GM12878 (cell line): ENCODE measurements around the gene AREG. TPM values are rescaled to one million over a fixed set of nuclear protein-coding genes. Genes with fewer than 3 reads are reported as not detected.

Experiments used
- ATAC-seq: fragments of 200-7000 bp; cut with Tn5 transposase; 3 replicates; pipeline ENCODE4 v1.9.1; 2020; ENCODE audit warnings: mild to moderate bottlenecking, moderate library complexity
- BruUV-seq: library from RNA; stranded (reverse); fragments of 400-500 nt; replicated peaks from 2 replicates; lab custom pipeline; 2021; lab: Mats Ljungman, UMichigan
- CTCF ChIA-PET: fragments of 300-600 bp; sonication (Branson Sonifier 250); formaldehyde crosslinking; extraction: SDS; loops from one replicate; lab custom pipeline; 2021; ENCODE audit warnings: inconsistent platforms; lab: Yijun Ruan, JAX
- POLR2A ChIA-PET: fragments of 350-600 bp; formaldehyde crosslinking; extraction: SDS; loops from one replicate; lab custom pipeline; 2021; ENCODE audit warnings: inconsistent platforms; lab: Charles Lee
- RAD21 ChIA-PET: fragments of 300-600 bp; sonication (Branson Sonifier 250); formaldehyde crosslinking; loops from one replicate; lab custom pipeline; 2023; ENCODE audit warnings: antibody characterized with exemption; ENCODE audit not compliant: unreplicated experiment; lab: Charles Lee
- SMC1A ChIA-PET: fragments of 300-600 bp; sonication (Branson Sonifier 250); formaldehyde crosslinking; loops from one replicate; lab custom pipeline; 2023; ENCODE audit not compliant: unreplicated experiment, uncharacterized antibody; lab: Charles Lee
- DNase-seq: peaks from one replicate; pipeline ENCODE4 v3.0.0-alpha.2; 2011; ENCODE audit warnings: low read depth, low spot score
- FAIRE-seq: peaks from 3 replicates; lab custom pipeline; 2011; peaks lifted over from hg19 to GRCh38; lab: Jason Lieb, UNC
- H2AFZ ChIP-seq: 2 replicates; pipeline ENCODE4 v1.6.0; 2011; ENCODE audit warnings: low read depth, low read length, control low read depth; ENCODE audit not compliant: control insufficient read depth
- H3K27ac ChIP-seq: 2 replicates; pipeline ENCODE4 v1.5.1; 2011; ENCODE audit warnings: control low read depth; ENCODE audit not compliant: control insufficient read depth, insufficient read depth
- H3K27me3 ChIP-seq, 2 experiments: replicated peaks in 1 of 2; 2 replicates each; pipeline versions ENCODE4 v1.6.0 to v1.6.1; 2011; ENCODE audit warnings: low read length in 1 of 2; ENCODE audit not compliant: control insufficient read depth in 2 of 2, insufficient read depth in 2 of 2
- H3K36me3 ChIP-seq, 2 experiments: 2 replicates each; pipeline ENCODE4 v1.5.1; 2011; ENCODE audit warnings: low read length in 1 of 2; ENCODE audit not compliant: control insufficient read depth in 2 of 2, insufficient read depth in 2 of 2
- H3K4me1 ChIP-seq: 2 replicates; pipeline ENCODE4 v1.6.1; 2011; ENCODE audit warnings: mild to moderate bottlenecking, low read length, moderate library complexity, mixed read lengths; ENCODE audit not compliant: control insufficient read depth, insufficient read depth
- H3K4me2 ChIP-seq: 2 replicates; pipeline ENCODE4 v1.6.0; 2011; ENCODE audit warnings: control low read depth; ENCODE audit not compliant: control insufficient read depth, insufficient read depth
- H3K4me3 ChIP-seq: fragments of 200-600 bp; sonication (generic); 2 replicates; pipeline ENCODE4 v1.5.1; 2016
- H3K79me2 ChIP-seq: 2 replicates; pipeline ENCODE4 v1.6.0; 2011; ENCODE audit warnings: low read length; ENCODE audit not compliant: control insufficient read depth, insufficient read depth
- H3K9ac ChIP-seq: 2 replicates; pipeline ENCODE4 v1.8.0; 2011; ENCODE audit warnings: low read length, control low read depth, mixed read lengths; ENCODE audit not compliant: control insufficient read depth, insufficient read depth
- H3K9me3 ChIP-seq: replicated peaks from 3 replicates; pipeline ENCODE4 v1.5.1; 2011; ENCODE audit warnings: mild to moderate bottlenecking, low read length; ENCODE audit not compliant: control insufficient read depth, insufficient read depth
- H4K20me1 ChIP-seq: 2 replicates; pipeline ENCODE4 v1.6.0; 2011; ENCODE audit not compliant: control insufficient read depth, insufficient read depth
- ESRRA ChIP-seq: IDR thresholded peaks from 2 replicates; pipeline ENCODE4 v1.6.1; 2012; ENCODE audit warnings: mild to moderate bottlenecking, low read length, improper control_type of control experiment
- MTA2 ChIP-seq: fragments of 450-650 bp; IDR thresholded peaks from 2 replicates; pipeline ENCODE4 v1.6.1; 2016; ENCODE audit warnings: low read depth, mild to moderate bottlenecking, moderate library complexity
- MYC ChIP-seq: IDR thresholded peaks from 2 replicates; pipeline ENCODE4 v1.6.1; 2011; ENCODE audit warnings: mild to moderate bottlenecking, low read length, moderate library complexity, inconsistent platforms; ENCODE audit not compliant: insufficient read depth, insufficient replicate concordance, insufficient read length, severe bottlenecking
- NKRF ChIP-seq: fragments of 450-650 bp; conservative IDR thresholded peaks from 2 replicates; pipeline ENCODE4 v1.6.1; 2017; ENCODE audit warnings: mild to moderate bottlenecking, moderate library complexity
- RUNX3 ChIP-seq: IDR thresholded peaks from 2 replicates; pipeline ENCODE4 v1.6.1; 2012; ENCODE audit warnings: low read length, inconsistent platforms
- WGBS: methylation state at CpG from one replicate; pipeline ENCODE4 v1.1.6; 2016; ENCODE audit warnings: low lambda C conversion rate; ENCODE audit not compliant: insufficient replicate concordance, insufficient coverage; ENCODE audit errors: missing lambda C conversion rate; 5-methylcytosine and 5-hydroxymethylcytosine counted together
- in situ Hi-C: fragments of 300-500 bp; cut with MboI; formaldehyde crosslinking; loops from 9 replicates; pipeline ENCODE4 v1.14.3; 2018; ENCODE audit warnings: mixed read lengths
- intact Hi-C: fragments of 100-400 bp; cut with micrococcal nuclease; formaldehyde crosslinking; loops from one replicate; pipeline ENCODE4 v1.14.2; 2022; ENCODE audit not compliant: unreplicated experiment
- polyA plus RNA-seq, 11 experiments: library from polyadenylated mRNA; depleted of rRNA in 4 of 11; unstranded in 6 of 11; stranded (reverse) in 5 of 11; fragments of >200 nt; fragmentation: Nextera tagmentation in 4 of 11; fragmentation: Illumina TruSeq in 1 of 11; extraction: Ambion mirVana in 4 of 11; extraction: Trizol in 1 of 11; gene quantifications; 1 replicate in 1 of 11; 2 replicates in 10 of 11; pipeline versions ENCODE4 v1.2.1 to v1.2.3, GENCODE V29; 2011 to 2016; ENCODE audit warnings: inconsistent platforms in 2 of 11, missing spikeins in 2 of 11, low read depth in 1 of 11
- total RNA-seq, 4 experiments: library from RNA; depleted of rRNA in 3 of 4; stranded (reverse); fragments of >200 nt in 3 of 4; fragmentation: Illumina TruSeq in 1 of 4; extraction: Trizol in 1 of 4; gene quantifications; 2 replicates each; pipeline versions ENCODE4 v1.2.1 to v1.2.3, GENCODE V29; 2013 to 2021

Gene AREG
- total and polyA plus RNA-seq, 10 of the 15 experiments (the other 5 are each of a cell fraction or from before 2014, with no cell fraction given): 0.25 to 0.37 TPM; not detected in 8

- TF ChIP-seq NKRF (no peak), RUNX3 (no peak), MYC (no peak)
These were observed 29.2 kb upstream of the AREG start (continued) for GRCh38 chr4:74415602-74416300.

- ChIA-PET SMC1A (no interaction called here), RAD21 (no interaction called here), POLR2A (no interaction called here), CTCF (no interaction called here)
- ATAC-seq (no peak), FAIRE-seq (no peak), DNase-seq (no peak)
- in situ Hi-C loops: no loop called here
- H3K9ac ChIP-seq: no peak overlapping the region
- no peak overlapping the region for H3K27ac ChIP-seq
- H3K36me3 ChIP-seq: no peaks in the 10 kb centered on the region
- intact Hi-C loops: no loop called here
- TF ChIP-seq ESRRA (no peak), RUNX3 (no peak), MTA2 (no peak)
- no peaks in the 10 kb centered on the region for H3K27me3 ChIP-seq
- no peak overlapping the region for H3K4me3 ChIP-seq
- WGBS: 18% methylated on average over 6 of the region's 6 CpGs
- no peaks in the 10 kb centered on the region for H4K20me1 ChIP-seq
- no peaks in the 10 kb centered on the region for H3K79me2 ChIP-seq
- H2AFZ ChIP-seq: no peak overlapping the region
- H3K9me3 ChIP-seq: no peaks in the 10 kb centered on the region
- BruUV-seq: no TSS peak
- no peak overlapping the region for H3K4me2 ChIP-seq
- no peaks in the 10 kb centered on the region for H3K4me1 ChIP-seq
These were observed 26.8 kb upstream of the AREG start for GRCh38 chr4:74418063-74418670.
